ENCODE results near the gene CCDC85C. TPM values are rescaled to one million over a fixed set of nuclear protein-coding genes. Genes with fewer than 3 reads are reported as not detected.

CCDC85C gene
- total and polyA plus RNA-seq, 2 of the 4 experiments (the other 2 are of a cell fraction), result 16.0 to 19.0 TPM

- no peak overlapping the region; the same call in 2 of the 3 replicates for H2BK15ac ChIP-seq (ENCODE audit: low read depth, low read length)
- H3K27me3 ChIP-seq (ENCODE audit: control insufficient read depth, insufficient read depth, low read length), result no peaks in the 10 kb centered on the region
- peak overlapping the region; percentile 16; the same call in 1 of the 2 replicates for H2BK20ac ChIP-seq (ENCODE audit: low read depth, low read length)
- H4K5ac ChIP-seq (ENCODE audit: low read depth, low read length), result no peak overlapping the region
- H4K20me1 ChIP-seq (ENCODE audit: insufficient read depth, low read length), result peaks cover 30% of the 10 kb centered on the region
- no peak overlapping the region for H3K56ac ChIP-seq (ENCODE audit: extremely low read depth, insufficient read depth, low read length)
- WGBS, 2 experiments (ENCODE audit: extremely low coverage in 2 of 2, insufficient read length in 1 of 2), result 39% methylated on average over 13 of the region's 28 CpGs; no CpG with 5 or more reads in 1 of the 2 experiments
- peak overlapping the region in 1 of 2 experiments; percentile 71; a peak in 1 of 4 replicates for H4K8ac ChIP-seq (ENCODE audit: low read depth in 2 of 2, low read length in 2 of 2)
- TF ChIP-seq FOS (IDR thresholded peaks at IDR 0.05; ENCODE audit: low read depth, low read length) (peak; percentile 83), POLR2A (IDR thresholded peaks at IDR 0.05; ENCODE audit: low read depth, low read length) (no peak), MAZ (IDR thresholded peaks at IDR 0.05; ENCODE audit: borderline replicate concordance, low read depth, low read length) (peak; percentile 5; the same call in 1 of the 2 replicates), RAD21 (IDR thresholded peaks at IDR 0.05; ENCODE audit: low read length) (peak; percentile 19; the same call in 1 of the 2 replicates), RFX5 (IDR thresholded peaks at IDR 0.05; ENCODE audit: low read depth, low read length) (no peak), ELK1 (IDR thresholded peaks at IDR 0.05; ENCODE audit: borderline replicate concordance, low read depth, low read length) (no peak), NFE2L2 (IDR thresholded peaks at IDR 0.05; ENCODE audit: low read depth, low read length) (no peak), MAFK (IDR thresholded peaks at IDR 0.05; ENCODE audit: low read depth, low read length) (no peak), BHLHE40 (IDR thresholded peaks at IDR 0.05; ENCODE audit: low read depth, low read length) (peak; percentile 72), CEBPB (IDR thresholded peaks at IDR 0.05; ENCODE audit: low read depth, low read length) (no peak)
- DNase-seq (peak; percentile 74), ATAC-seq (ENCODE audit: low read depth) (peak; percentile 78)
- H2BK5ac ChIP-seq (ENCODE audit: low read depth, low read length, poor library complexity, severe bottlenecking), result peak overlapping the region; percentile 0
- H3K4me2 ChIP-seq (ENCODE audit: low read depth, low read length), result peak overlapping the region; percentile 53
- peaks cover 27 to 96% of the 10 kb centered on the region in 2 experiments for H3K79me1 ChIP-seq (ENCODE audit: low read depth in 1 of 2, low read length in 2 of 2)
- H2AFZ ChIP-seq (replicated peaks; ENCODE audit: low read length, poor library complexity), result peak overlapping the region; percentile 68
- peak overlapping the region; percentile 68 for H4K91ac ChIP-seq (ENCODE audit: insufficient read depth, low read depth, low read length)
- H3K9me3 ChIP-seq (ENCODE audit: control insufficient read depth, insufficient read depth, low read length), result no peaks in the 10 kb centered on the region
- no peaks in the 10 kb centered on the region for H3K36me3 ChIP-seq (ENCODE audit: control insufficient read depth, insufficient read depth, low read length)
- intact Hi-C loops (cut with micrococcal nuclease), result no loop called here
- ChIA-PET POLR2A (ENCODE audit: unreplicated experiment) (no interaction called here), CTCF (interaction anchor here (0.8 to 0.9 kb wide), 2 partner anchors 10 to 67 kb away, joined by 3 to 4 read pairs; no protein-coding TSS in a partner anchor)
- dilution Hi-C loops (cut with HindIII; ENCODE audit: low sequenced_read_pairs, unreplicated experiment), result no loop called here
- H2AK9ac ChIP-seq (replicated peaks; ENCODE audit: low read depth, low read length, poor library complexity), result peak overlapping the region; percentile 80
- peak overlapping the region; percentile 83 for H2AK5ac ChIP-seq (ENCODE audit: low read depth, low read length)
- no TSS peak for BruUV-seq (replicated peaks)
- H3K9ac ChIP-seq (ENCODE audit: low read depth, low read length), result no peak overlapping the region
- in situ Hi-C loops (cut with MboI; ENCODE audit: low sequenced_read_pairs), result no loop called here
- H3K9me1 ChIP-seq (ENCODE audit: insufficient read depth, low read length), result peaks cover 51% of the 10 kb centered on the region
- H3K4me1 ChIP-seq (ENCODE audit: control insufficient read depth, insufficient read depth, low read length), result peaks cover 43% of the 10 kb centered on the region
- 0 out of 2 replicates have a peak overlapping the region, but pooled peaks have one; percentile 23 for H3K14ac ChIP-seq (replicated peaks; ENCODE audit: low read depth, low read length)
- H3K23ac ChIP-seq (ENCODE audit: low read depth, low read length), result no peak overlapping the region
- H3K4me3 ChIP-seq (ENCODE audit: insufficient read depth, low read depth, low read length), result no peak overlapping the region
- no peak overlapping the region for H3K27ac ChIP-seq (ENCODE audit: insufficient read depth, low read length)
- peak overlapping the region; percentile 49 for H3K4ac ChIP-seq (ENCODE audit: low read depth, low read length)
- peak overlapping the region; percentile 42 for H2BK120ac ChIP-seq (ENCODE audit: low read depth, low read length)
- H3K18ac ChIP-seq (ENCODE audit: low read depth, low read length), result peak overlapping the region; percentile 16
These were observed 13.1 kb downstream of the CCDC85C start for GRCh38 chr14:99590746-99591555.
